KG1 (cell line): ENCODE measurements around the gene CDCP1.

Experiments
- DNase-seq: peaks from one replicate; lab custom pipeline; 2025; lab: John Stamatoyannopoulos, UW

The CDCP1 gene

GRCh38 chr3:45145681-45146614 lies at the start of gene CDCP1:
TSS of gene CDCP1 (minus strand) at chr3:45146378. CDS start at chr3:45146287, 91 bp downstream.
- no peak for DNase-seq

GRCh38 chr3:45194791-45195190 lies 48.6 kb upstream of the CDCP1 start:
- DNase-seq = no peak

- DNase-seq = no peak
Observed at GRCh38 chr3:45191924-45192417, 45.8 kb upstream of the CDCP1 start.

GRCh38 chr3:45191424-45191823 lies 45.2 kb upstream of the CDCP1 start:
- no peak for DNase-seq

GRCh38 chr3:45188719-45189659 lies 42.8 kb upstream of the CDCP1 start:
- DNase-seq = no peak

- DNase-seq = no peak
Observed at GRCh38 chr3:45187694-45188141, 41.5 kb upstream of the CDCP1 start.

GRCh38 chr3:45186871-45187270 lies 40.7 kb upstream of the CDCP1 start:
- DNase-seq = no peak

- DNase-seq = no peak
Observed at GRCh38 chr3:45185461-45185860, 39.3 kb upstream of the CDCP1 start.

- DNase-seq = no peak
Observed at GRCh38 chr3:45185052-45185451, 38.9 kb upstream of the CDCP1 start.

GRCh38 chr3:45183872-45184262 lies 37.7 kb upstream of the CDCP1 start:
- no peak for DNase-seq

GRCh38 chr3:45182915-45183871 lies 37.0 kb upstream of the CDCP1 start:
- no peak for DNase-seq

GRCh38 chr3:45181496-45181895 lies 35.3 kb upstream of the CDCP1 start:
- no peak for DNase-seq

GRCh38 chr3:45180899-45181298 lies 34.7 kb upstream of the CDCP1 start:
- no peak for DNase-seq

- no peak for DNase-seq
Observed at GRCh38 chr3:45180051-45180450, 33.9 kb upstream of the CDCP1 start.

GRCh38 chr3:45179163-45179562 lies 33.0 kb upstream of the CDCP1 start:
- no peak for DNase-seq

- DNase-seq = no peak
Observed at GRCh38 chr3:45178183-45179023, 32.2 kb upstream of the CDCP1 start.

GRCh38 chr3:45176912-45177311 lies 30.7 kb upstream of the CDCP1 start:
- DNase-seq = no peak

GRCh38 chr3:45174234-45174633 lies 28.1 kb upstream of the CDCP1 start:
- no peak for DNase-seq

- DNase-seq = no peak
Observed at GRCh38 chr3:45173776-45174175, 27.6 kb upstream of the CDCP1 start.

- DNase-seq = no peak
Observed at GRCh38 chr3:45171283-45171682, 25.1 kb upstream of the CDCP1 start.
